Large intestine (tissue), 3 donors: ENCODE measurements around the gene SNAI1. TPM values are rescaled to one million over a fixed set of nuclear protein-coding genes. Genes with fewer than 3 reads are reported as not detected.

ENCODE experiments used
- DNase-seq, 2 donors: peaks; one replicate each; pipeline versions ENCODE4 v3.0.0 to v3.0.0-alpha.2; 2013
- H3K27ac ChIP-seq: one replicate; pipeline ENCODE4 v1.5.1; 2013; ENCODE audit warnings: low read length
- H3K27me3 ChIP-seq: 2 replicates; pipeline ENCODE4 v1.6.1; 2013; ENCODE audit warnings: low read length; ENCODE audit not compliant: control insufficient read depth, insufficient read depth
- H3K36me3 ChIP-seq: 2 replicates; pipeline ENCODE4 v1.6.1; 2013; ENCODE audit warnings: low read length; ENCODE audit not compliant: control insufficient read depth, insufficient read depth
- H3K4me1 ChIP-seq: one replicate; pipeline ENCODE4 v1.6.1; 2013; ENCODE audit warnings: low read length; ENCODE audit not compliant: control insufficient read depth, insufficient read depth
- H3K4me3 ChIP-seq: one replicate; pipeline ENCODE4 v1.5.1; 2013; ENCODE audit warnings: low read length
- H3K9me3 ChIP-seq: one replicate; pipeline ENCODE4 v1.6.1; 2013; ENCODE audit warnings: mild to moderate bottlenecking, low read depth, low read length, moderate library complexity; ENCODE audit not compliant: control insufficient read depth
- WGBS: methylation state at CpG from one replicate; pipeline ENCODE4 v1.1.5; 2013; ENCODE audit warnings: low lambda C conversion rate; ENCODE audit not compliant: insufficient coverage; 5-methylcytosine and 5-hydroxymethylcytosine counted together
- polyA plus RNA-seq: library from polyadenylated mRNA; unstranded; fragments of 120-200 nt; gene quantifications from one replicate; pipeline ENCODE4 v1.2.1, GENCODE V29; 2013

The SNAI1 gene
- polyA plus RNA-seq, 1 donor, result 4.4 TPM

GRCh38 chr20:50037123-50037522, 54.3 kb downstream of the SNAI1 start:
- Histone ChIP-seq H3K27me3 (no peaks in the 10 kb centered on the region), H3K4me3 (no peak overlapping the region), H3K36me3 (no peaks in the 10 kb centered on the region), H3K4me1 (peaks cover 12% of the 10 kb centered on the region), H3K9me3 (no peaks in the 10 kb centered on the region), H3K27ac (no peak overlapping the region)
- DNase-seq, result no peak
- WGBS, result no CpG with 5 or more reads among the region's 3 CpGs

DNA sequence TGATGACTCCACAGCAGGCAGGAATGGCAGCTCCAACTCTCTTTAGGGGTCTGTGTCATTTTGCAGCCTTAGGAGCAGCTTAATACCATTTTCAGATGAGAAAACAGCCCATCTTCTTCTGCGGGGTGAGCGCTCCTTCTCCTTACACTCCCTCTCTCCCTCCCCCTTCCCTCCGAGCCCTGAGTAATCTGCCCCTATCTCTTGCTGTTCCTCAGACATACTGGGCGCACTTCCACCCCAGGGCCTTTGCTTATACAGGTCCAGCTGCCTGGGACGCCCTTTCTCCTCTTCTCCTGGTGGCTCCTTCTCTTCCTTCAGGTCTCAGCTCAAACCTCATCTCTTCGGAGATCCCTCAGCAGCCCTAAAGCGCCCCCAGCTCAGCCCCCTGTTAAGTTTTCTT, 54.8 kb downstream of the SNAI1 start:
- no peak for DNase-seq
- H3K4me1 ChIP-seq, result peaks cover 12% of the 10 kb centered on the region
- H3K27ac ChIP-seq, result no peak overlapping the region
- no peaks in the 10 kb centered on the region for H3K27me3 ChIP-seq
- H3K36me3 ChIP-seq, result no peaks in the 10 kb centered on the region
- 80% methylated on average over 1 of the region's 7 CpGs for WGBS
- H3K4me3 ChIP-seq, result no peak overlapping the region
- H3K9me3 ChIP-seq, result no peaks in the 10 kb centered on the region

GRCh38 chr20:50038169-50038568, 55.4 kb downstream of the SNAI1 start:
- Histone ChIP-seq H3K27ac (no peak overlapping the region), H3K9me3 (no peaks in the 10 kb centered on the region), H3K4me3 (no peak overlapping the region), H3K4me1 (peaks cover 12% of the 10 kb centered on the region), H3K36me3 (no peaks in the 10 kb centered on the region), H3K27me3 (no peaks in the 10 kb centered on the region)
- no CpG with 5 or more reads among the region's 6 CpGs for WGBS
- no peak for DNase-seq

Other genes starting within 250 kb of the SNAI1 start
- gene SLC9A8, start 170.2 kb upstream of the SNAI1 start, polyA plus RNA-seq, result 11.3 TPM
- gene SPATA2, start 67.5 kb upstream of the SNAI1 start, polyA plus RNA-seq, result 14.4 TPM
- gene RNF114, start 46.6 kb upstream of the SNAI1 start, polyA plus RNA-seq, result 125 TPM
- 131 TPM for gene UBE2V1, start 130.2 kb downstream of the SNAI1 start, polyA plus RNA-seq
- 18.7 TPM for gene PEDS1, start 170.7 kb downstream of the SNAI1 start, polyA plus RNA-seq
- 28.4 TPM for gene CEBPB, start 207.8 kb downstream of the SNAI1 start, polyA plus RNA-seq